ENCODE results near the gene MSI2. TPM values are rescaled to one million over a fixed set of nuclear protein-coding genes. Genes with fewer than 3 reads are reported as not detected.

MSI2 gene
- total RNA-seq, 4 donors from 2014 or later: 9.9 to 18.5 (median 13.8) TPM

DNA sequence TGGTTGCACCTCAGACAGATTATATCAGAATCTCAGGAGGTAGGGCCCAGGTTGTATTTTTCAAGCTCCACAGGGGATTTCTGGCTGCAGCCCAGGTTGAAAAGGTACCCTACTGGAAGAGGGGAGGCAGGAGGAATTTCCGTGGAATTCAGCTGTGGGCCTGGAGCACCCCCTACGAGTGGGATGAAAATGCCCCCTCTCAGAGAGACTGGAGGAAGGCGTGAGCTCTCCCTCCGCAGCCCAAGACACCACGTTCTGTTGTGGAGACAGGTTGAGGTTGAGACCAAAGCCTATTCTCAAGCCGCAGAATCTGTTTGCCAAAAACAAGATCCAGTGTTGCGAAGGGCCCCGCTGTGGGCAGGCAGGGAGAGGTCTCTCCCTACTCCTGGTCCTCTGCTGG is 386.7 kb downstream of the MSI2 start:
- TF ChIP-seq, protein P1, sequence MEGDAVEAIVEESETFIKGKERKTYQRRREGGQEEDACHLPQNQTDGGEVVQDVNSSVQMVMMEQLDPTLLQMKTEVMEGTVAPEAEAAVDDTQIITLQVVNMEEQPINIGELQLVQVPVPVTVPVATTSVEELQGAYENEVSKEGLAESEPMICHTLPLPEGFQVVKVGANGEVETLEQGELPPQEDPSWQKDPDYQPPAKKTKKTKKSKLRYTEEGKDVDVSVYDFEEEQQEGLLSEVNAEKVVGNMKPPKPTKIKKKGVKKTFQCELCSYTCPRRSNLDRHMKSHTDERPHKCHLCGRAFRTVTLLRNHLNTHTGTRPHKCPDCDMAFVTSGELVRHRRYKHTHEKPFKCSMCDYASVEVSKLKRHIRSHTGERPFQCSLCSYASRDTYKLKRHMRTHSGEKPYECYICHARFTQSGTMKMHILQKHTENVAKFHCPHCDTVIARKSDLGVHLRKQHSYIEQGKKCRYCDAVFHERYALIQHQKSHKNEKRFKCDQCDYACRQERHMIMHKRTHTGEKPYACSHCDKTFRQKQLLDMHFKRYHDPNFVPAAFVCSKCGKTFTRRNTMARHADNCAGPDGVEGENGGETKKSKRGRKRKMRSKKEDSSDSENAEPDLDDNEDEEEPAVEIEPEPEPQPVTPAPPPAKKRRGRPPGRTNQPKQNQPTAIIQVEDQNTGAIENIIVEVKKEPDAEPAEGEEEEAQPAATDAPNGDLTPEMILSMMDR (IDR thresholded peaks at IDR 0.05): no peak
- TF ChIP-seq POLR2A (IDR thresholded peaks at IDR 0.05): no peak
- intact Hi-C loops (cut with DNase I; ENCODE audit: low total_unique reads): no loop called here
- DNase-seq (ENCODE audit: low spot score in 2 of 2): no peak
- H3K4me3 ChIP-seq (ENCODE audit: low read depth, poor library complexity, severe bottlenecking): no peak overlapping the region
- 92 to 98% methylated on average over 8 of the region's 8 CpGs for WGBS, 2 donors

DNA sequence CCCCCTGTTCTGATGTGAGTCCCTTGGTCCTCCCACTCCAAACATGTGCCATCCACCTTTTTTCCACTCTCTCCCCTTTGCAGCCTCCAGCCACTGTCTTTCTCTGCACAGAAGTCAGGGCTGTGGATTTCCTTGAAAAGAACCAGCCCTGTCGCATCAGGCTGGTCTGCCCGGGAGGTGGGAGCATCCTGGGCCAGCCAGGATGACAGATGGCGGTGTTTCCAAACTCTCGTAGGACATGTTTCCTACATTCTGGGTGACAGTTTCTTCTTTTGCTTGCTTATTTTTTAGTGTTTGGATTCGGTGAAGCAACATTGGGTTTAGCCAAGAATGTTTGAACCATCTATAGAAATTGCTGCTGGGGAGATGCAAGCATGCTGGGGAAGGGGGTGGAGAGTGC is 388.0 kb downstream of the MSI2 start:
- TF ChIP-seq, protein P1 (IDR thresholded peaks at IDR 0.05): no peak
- TF ChIP-seq POLR2A (IDR thresholded peaks at IDR 0.05): no peak
- WGBS, 2 donors: 85% methylated on average over 5 of the region's 5 CpGs
- H3K4me3 ChIP-seq (ENCODE audit: low read depth, poor library complexity, severe bottlenecking): no peak overlapping the region
- intact Hi-C loops (cut with DNase I; ENCODE audit: low total_unique reads): no loop called here
- DNase-seq (ENCODE audit: low spot score in 2 of 2): no peak

DNA sequence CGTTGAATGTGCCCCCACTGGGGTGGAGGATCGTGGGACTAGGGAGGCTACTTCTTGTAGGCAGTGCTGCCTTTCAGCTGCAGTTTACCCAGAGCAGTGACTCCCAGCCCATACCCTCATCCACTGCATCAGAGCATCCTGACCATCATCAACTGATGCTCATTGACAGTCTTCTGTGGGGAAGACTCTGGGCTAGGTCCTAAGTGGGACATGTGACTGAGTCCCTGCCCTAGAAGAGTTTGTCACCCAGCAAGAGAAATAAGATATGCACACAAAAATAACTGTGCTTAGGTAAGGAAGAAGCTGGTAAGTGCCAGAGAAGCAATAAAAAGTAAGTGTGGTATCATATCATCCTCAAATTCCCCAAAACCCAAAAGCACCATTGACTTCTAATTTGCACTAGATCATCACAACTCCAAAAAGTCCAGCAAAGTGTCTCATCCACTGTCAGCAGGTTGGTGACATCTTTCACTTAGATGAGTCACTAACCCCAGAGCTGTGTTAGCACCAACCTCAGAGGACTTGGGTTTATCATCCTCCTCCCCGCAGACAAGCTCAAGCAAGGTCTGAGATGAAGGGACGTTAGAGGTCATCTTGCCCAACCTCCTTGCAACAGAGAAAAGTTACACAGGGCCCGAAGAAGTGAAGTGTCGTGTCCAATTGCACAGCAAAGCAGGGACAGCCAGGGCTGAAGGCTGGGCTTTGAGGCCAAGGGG is 389.8 kb downstream of the MSI2 start:
- 86 to 95% methylated on average over 6 of the region's 6 CpGs for WGBS, 2 donors
- intact Hi-C loops (cut with DNase I; ENCODE audit: low total_unique reads): no loop called here
- no peak for DNase-seq (ENCODE audit: low spot score in 2 of 2)
- H3K4me3 ChIP-seq (ENCODE audit: low read depth, poor library complexity, severe bottlenecking): no peak overlapping the region
- no peak for TF ChIP-seq POLR2A (IDR thresholded peaks at IDR 0.05)
- TF ChIP-seq, protein P1 (IDR thresholded peaks at IDR 0.05): no peak

DNA sequence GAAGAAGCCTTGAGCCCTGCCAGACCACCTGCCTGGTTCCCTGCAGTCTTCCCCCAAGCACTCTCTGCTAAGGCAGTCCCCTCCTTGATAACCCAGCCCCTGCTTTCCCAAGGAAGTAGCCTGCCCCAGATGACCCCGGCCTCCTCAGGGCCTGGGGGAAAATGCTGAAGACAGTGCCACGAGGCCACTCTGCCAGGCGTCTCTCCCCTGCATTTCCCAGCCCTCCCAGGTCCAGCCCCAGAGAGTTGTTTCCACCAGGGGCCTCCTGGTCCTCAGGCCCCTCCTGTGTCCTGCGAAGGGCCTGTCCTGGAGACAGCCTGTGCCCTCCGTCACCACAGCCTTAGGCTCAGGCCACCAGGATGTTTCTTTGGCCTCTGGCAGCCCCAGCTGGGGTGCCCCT is 392.4 kb downstream of the MSI2 start:
- DNase-seq (ENCODE audit: low spot score in 2 of 2): no peak
- 75 to 94% methylated on average over 5 of the region's 5 CpGs for WGBS, 2 donors
- TF ChIP-seq POLR2A (IDR thresholded peaks at IDR 0.05): no peak
- TF ChIP-seq, protein P1 (IDR thresholded peaks at IDR 0.05): no peak
- H3K4me3 ChIP-seq (ENCODE audit: low read depth, poor library complexity, severe bottlenecking): no peak overlapping the region
- intact Hi-C loops (cut with DNase I; ENCODE audit: low total_unique reads): no loop called here

DNA sequence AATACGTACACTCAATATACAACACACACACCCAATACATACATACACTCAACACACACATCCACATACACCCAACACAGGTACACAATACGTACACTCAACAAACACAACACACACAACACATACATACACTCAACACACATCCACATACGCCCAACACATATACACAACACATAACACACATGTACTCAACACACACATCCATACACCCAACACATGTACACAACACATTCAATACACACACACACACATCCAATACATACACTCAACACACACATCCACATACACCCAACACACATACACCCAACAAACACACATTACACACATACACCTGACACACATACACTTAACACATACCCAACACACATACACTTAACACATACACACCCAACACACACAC is 392.9 kb downstream of the MSI2 start:
- no peak for DNase-seq (ENCODE audit: low spot score in 2 of 2)
- intact Hi-C loops (cut with DNase I; ENCODE audit: low total_unique reads): no loop called here
- H3K4me3 ChIP-seq (ENCODE audit: low read depth, poor library complexity, severe bottlenecking): no peak overlapping the region
- WGBS, 2 donors: 96 to 99% methylated on average over 3 of the region's 3 CpGs
- no peak for TF ChIP-seq POLR2A (IDR thresholded peaks at IDR 0.05)
- TF ChIP-seq, protein P1 (IDR thresholded peaks at IDR 0.05): peak in 1 of 3 donors; percentile 70
